ENCODE data around the gene CRYGN. TPM values are rescaled to one million over a fixed set of nuclear protein-coding genes. Genes with fewer than 3 reads are reported as not detected.

The CRYGN gene
- total and polyA plus RNA-seq, 2 experiments from 2014 or later, result 0.59 to 1.5 TPM

DNA sequence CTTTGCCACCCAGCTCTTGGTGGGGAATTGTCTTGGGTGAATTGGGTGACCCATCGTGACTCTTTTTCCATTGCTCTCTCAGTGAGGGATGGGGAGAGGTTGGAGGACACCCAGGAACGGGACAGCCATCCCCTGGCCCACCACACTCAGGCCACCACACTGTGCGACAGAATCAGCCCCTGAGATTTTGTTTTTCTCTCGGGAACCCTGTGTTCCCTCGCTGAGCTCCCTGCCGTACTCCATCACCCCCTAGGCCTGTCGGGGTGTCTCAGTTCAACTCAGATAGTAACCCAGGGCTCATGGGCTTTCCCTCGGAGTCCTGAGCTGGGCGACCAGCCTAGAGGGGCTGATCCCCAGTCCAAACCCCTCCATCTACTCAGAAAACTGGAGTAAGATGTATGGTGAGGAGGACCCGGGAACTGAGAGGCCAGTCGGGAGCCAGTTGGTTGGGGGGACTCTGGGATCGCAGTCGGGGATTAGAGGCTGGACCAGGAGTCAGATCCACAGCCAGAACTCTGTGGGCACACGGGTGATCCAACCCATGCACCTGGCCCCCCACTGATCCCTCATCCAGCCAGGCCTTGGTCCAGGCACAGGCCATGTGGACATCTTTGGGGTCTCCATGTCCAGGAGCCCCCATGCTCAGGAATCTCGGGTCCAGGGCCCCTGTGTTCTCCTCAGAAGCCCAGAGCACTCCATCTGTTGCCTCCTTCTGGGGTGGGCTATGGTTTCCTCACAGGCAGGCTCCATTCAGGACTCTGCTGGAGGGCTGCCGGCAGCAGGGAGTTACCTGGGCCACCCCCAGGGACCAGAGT lies 9.3 kb downstream of the CRYGN start:
- Mint-ChIP-seq H3K4me3 (no peak overlapping the region), H3K27me3 (ENCODE audit: insufficient read depth, low read depth, poor library complexity) (peaks cover 7% of the 10 kb centered on the region), H3K36me3 (ENCODE audit: low read depth) (no peaks in the 10 kb centered on the region), H3K27ac (no peak overlapping the region), H3K4me1 (peaks cover 28% of the 10 kb centered on the region), H3K9me3 (no peaks in the 10 kb centered on the region)
- DNase-seq (ENCODE audit: low spot score), result no peak
- no peaks in the 10 kb centered on the region for H3F3A ChIP-seq (replicated peaks; ENCODE audit: low read depth)
- no peaks in the 10 kb centered on the region for H4K20me1 ChIP-seq (replicated peaks; ENCODE audit: insufficient read depth)
- no peaks in the 10 kb centered on the region for H3K9me2 ChIP-seq (ENCODE audit: insufficient read depth)
- no peaks in the 10 kb centered on the region for H3K27me3 ChIP-seq (ENCODE audit: insufficient read depth)
- H3K4me2 ChIP-seq, result no peak overlapping the region
- H3K4me3 ChIP-seq, result no peak overlapping the region
- no peaks in the 10 kb centered on the region for H3K79me2 ChIP-seq (replicated peaks; ENCODE audit: insufficient read depth)
- ATAC-seq, result no peak
- peaks cover 25% of the 10 kb centered on the region for H3K4me1 ChIP-seq (ENCODE audit: insufficient read depth)
- H3K27ac ChIP-seq (ENCODE audit: low read depth), result no peak overlapping the region
- H3K36me3 ChIP-seq (ENCODE audit: insufficient read depth), result no peaks in the 10 kb centered on the region; the same call in 1 of the 2 replicates
- TF ChIP-seq EZH2 (IDR thresholded peaks at IDR 0.05; ENCODE audit: low read depth, unreplicated experiment) (no peak), CREB1 (CRISPR knock-in tag; IDR thresholded peaks at IDR 0.05; ENCODE audit: low read depth) (no peak), POLR2AphosphoS5 (IDR thresholded peaks at IDR 0.05; ENCODE audit: low read depth) (no peak), ZNF331 (CRISPR knock-in tag; IDR thresholded peaks at IDR 0.05; ENCODE audit: low read depth) (no peak), EZH2phosphoT487 (IDR thresholded peaks at IDR 0.05; ENCODE audit: unreplicated experiment) (no peak), JUNB (IDR thresholded peaks at IDR 0.05; ENCODE audit: unreplicated experiment) (no peak), STAT1 (IDR thresholded peaks at IDR 0.05; ENCODE audit: unreplicated experiment) (no peak), ZNF114 (CRISPR knock-in tag; IDR thresholded peaks at IDR 0.05) (no peak)
- TF ChIP-seq, protein P1, sequence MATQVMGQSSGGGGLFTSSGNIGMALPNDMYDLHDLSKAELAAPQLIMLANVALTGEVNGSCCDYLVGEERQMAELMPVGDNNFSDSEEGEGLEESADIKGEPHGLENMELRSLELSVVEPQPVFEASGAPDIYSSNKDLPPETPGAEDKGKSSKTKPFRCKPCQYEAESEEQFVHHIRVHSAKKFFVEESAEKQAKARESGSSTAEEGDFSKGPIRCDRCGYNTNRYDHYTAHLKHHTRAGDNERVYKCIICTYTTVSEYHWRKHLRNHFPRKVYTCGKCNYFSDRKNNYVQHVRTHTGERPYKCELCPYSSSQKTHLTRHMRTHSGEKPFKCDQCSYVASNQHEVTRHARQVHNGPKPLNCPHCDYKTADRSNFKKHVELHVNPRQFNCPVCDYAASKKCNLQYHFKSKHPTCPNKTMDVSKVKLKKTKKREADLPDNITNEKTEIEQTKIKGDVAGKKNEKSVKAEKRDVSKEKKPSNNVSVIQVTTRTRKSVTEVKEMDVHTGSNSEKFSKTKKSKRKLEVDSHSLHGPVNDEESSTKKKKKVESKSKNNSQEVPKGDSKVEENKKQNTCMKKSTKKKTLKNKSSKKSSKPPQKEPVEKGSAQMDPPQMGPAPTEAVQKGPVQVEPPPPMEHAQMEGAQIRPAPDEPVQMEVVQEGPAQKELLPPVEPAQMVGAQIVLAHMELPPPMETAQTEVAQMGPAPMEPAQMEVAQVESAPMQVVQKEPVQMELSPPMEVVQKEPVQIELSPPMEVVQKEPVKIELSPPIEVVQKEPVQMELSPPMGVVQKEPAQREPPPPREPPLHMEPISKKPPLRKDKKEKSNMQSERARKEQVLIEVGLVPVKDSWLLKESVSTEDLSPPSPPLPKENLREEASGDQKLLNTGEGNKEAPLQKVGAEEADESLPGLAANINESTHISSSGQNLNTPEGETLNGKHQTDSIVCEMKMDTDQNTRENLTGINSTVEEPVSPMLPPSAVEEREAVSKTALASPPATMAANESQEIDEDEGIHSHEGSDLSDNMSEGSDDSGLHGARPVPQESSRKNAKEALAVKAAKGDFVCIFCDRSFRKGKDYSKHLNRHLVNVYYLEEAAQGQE (IDR thresholded peaks at IDR 0.05; ENCODE audit: unreplicated experiment), result no peak
- TF ChIP-seq, protein P2, sequence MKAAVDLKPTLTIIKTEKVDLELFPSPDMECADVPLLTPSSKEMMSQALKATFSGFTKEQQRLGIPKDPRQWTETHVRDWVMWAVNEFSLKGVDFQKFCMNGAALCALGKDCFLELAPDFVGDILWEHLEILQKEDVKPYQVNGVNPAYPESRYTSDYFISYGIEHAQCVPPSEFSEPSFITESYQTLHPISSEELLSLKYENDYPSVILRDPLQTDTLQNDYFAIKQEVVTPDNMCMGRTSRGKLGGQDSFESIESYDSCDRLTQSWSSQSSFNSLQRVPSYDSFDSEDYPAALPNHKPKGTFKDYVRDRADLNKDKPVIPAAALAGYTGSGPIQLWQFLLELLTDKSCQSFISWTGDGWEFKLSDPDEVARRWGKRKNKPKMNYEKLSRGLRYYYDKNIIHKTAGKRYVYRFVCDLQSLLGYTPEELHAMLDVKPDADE (IDR thresholded peaks at IDR 0.05), result no peak
- TF ChIP-seq, protein P3, sequence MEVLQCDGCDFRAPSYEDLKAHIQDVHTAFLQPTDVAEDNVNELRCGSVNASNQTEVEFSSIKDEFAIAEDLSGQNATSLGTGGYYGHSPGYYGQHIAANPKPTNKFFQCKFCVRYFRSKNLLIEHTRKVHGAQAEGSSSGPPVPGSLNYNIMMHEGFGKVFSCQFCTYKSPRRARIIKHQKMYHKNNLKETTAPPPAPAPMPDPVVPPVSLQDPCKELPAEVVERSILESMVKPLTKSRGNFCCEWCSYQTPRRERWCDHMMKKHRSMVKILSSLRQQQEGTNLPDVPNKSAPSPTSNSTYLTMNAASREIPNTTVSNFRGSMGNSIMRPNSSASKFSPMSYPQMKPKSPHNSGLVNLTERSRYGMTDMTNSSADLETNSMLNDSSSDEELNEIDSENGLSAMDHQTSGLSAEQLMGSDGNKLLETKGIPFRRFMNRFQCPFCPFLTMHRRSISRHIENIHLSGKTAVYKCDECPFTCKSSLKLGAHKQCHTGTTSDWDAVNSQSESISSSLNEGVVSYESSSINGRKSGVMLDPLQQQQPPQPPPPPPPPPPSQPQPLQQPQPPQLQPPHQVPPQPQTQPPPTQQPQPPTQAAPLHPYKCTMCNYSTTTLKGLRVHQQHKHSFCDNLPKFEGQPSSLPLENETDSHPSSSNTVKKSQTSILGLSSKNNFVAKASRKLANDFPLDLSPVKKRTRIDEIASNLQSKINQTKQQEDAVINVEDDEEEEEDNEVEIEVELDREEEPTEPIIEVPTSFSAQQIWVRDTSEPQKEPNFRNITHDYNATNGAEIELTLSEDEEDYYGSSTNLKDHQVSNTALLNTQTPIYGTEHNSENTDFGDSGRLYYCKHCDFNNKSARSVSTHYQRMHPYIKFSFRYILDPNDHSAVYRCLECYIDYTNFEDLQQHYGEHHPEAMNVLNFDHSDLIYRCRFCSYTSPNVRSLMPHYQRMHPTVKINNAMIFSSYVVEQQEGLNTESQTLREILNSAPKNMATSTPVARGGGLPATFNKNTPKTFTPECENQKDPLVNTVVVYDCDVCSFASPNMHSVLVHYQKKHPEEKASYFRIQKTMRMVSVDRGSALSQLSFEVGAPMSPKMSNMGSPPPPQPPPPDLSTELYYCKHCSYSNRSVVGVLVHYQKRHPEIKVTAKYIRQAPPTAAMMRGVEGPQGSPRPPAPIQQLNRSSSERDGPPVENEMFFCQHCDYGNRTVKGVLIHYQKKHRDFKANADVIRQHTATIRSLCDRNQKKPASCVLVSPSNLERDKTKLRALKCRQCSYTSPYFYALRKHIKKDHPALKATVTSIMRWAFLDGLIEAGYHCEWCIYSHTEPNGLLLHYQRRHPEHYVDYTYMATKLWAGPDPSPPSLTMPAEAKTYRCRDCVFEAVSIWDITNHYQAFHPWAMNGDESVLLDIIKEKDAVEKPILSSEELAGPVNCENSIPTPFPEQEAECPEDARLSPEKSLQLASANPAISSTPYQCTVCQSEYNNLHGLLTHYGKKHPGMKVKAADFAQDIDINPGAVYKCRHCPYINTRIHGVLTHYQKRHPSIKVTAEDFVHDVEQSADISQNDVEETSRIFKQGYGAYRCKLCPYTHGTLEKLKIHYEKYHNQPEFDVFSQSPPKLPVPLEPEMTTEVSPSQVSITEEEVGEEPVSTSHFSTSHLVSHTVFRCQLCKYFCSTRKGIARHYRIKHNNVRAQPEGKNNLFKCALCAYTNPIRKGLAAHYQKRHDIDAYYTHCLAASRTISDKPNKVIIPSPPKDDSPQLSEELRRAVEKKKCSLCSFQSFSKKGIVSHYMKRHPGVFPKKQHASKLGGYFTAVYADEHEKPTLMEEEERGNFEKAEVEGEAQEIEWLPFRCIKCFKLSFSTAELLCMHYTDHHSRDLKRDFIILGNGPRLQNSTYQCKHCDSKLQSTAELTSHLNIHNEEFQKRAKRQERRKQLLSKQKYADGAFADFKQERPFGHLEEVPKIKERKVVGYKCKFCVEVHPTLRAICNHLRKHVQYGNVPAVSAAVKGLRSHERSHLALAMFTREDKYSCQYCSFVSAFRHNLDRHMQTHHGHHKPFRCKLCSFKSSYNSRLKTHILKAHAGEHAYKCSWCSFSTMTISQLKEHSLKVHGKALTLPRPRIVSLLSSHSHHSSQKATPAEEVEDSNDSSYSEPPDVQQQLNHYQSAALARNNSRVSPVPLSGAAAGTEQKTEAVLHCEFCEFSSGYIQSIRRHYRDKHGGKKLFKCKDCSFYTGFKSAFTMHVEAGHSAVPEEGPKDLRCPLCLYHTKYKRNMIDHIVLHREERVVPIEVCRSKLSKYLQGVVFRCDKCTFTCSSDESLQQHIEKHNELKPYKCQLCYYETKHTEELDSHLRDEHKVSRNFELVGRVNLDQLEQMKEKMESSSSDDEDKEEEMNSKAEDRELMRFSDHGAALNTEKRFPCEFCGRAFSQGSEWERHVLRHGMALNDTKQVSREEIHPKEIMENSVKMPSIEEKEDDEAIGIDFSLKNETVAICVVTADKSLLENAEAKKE (CRISPR knock-in tag; IDR thresholded peaks at IDR 0.05), result no peak
- TF ChIP-seq, protein P4, sequence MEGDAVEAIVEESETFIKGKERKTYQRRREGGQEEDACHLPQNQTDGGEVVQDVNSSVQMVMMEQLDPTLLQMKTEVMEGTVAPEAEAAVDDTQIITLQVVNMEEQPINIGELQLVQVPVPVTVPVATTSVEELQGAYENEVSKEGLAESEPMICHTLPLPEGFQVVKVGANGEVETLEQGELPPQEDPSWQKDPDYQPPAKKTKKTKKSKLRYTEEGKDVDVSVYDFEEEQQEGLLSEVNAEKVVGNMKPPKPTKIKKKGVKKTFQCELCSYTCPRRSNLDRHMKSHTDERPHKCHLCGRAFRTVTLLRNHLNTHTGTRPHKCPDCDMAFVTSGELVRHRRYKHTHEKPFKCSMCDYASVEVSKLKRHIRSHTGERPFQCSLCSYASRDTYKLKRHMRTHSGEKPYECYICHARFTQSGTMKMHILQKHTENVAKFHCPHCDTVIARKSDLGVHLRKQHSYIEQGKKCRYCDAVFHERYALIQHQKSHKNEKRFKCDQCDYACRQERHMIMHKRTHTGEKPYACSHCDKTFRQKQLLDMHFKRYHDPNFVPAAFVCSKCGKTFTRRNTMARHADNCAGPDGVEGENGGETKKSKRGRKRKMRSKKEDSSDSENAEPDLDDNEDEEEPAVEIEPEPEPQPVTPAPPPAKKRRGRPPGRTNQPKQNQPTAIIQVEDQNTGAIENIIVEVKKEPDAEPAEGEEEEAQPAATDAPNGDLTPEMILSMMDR (conservative IDR thresholded peaks at IDR 0.05; ENCODE audit: low read depth in 2 of 2), result no peak
- no peak overlapping the region for H2AFZ ChIP-seq

Measured in GM23338 (cell line).